Heart left ventricle (tissue), 13 donors: ENCODE measurements around the gene INHA.

Experiments
- POLR2A ChIP-seq, 2 donors: fragments of 450-650 bp; IDR thresholded peaks; one replicate each; pipeline ENCODE4 v1.6.1; 2017; ENCODE audit warnings: antibody characterized with exemption in 2 of 2, mild to moderate bottlenecking in 2 of 2, moderate library complexity in 2 of 2
- TF ChIP-seq, protein P1 (sequence below), 12 donors: fragments of 200-600 bp; sonication (generic) in 4 of 12; IDR thresholded peaks; one replicate each; pipeline versions ENCODE4 v1.5.0 to v1.8.0; 2018 to 2022; ENCODE audit warnings: antibody characterized with exemption in 12 of 12, mild to moderate bottlenecking in 5 of 12
- donor health status: ischemic (EF 13 %, LVEDD 7.1; RV severe dilation, severe dysfunction).
- donor health status: DM: no; HTN: yes; CAD: no.
- donor health status: DM: no; HTN: no; CAD: no.
- donor health status: ischemic (EF 25% LVEDD 6.9; RV normal size, moderate dysfunction).
- donor health status: ischemic (EF 25% LVEDD 5.7; RV mildly dilated, moderate dysfunction).
- donor health status: ischemic (EF 35%, LVEDD 5.7; RV mildly dilated, moderate dysfunction).
- donor health status: nonischemic (EF 11% LVEDD 7.7; RV severe dilation, severe dysfunction).
- donor health status: DM: yes; HTN: yes; CAD: no.
- donor health status: PGD.
- donor health status: ischemic (EF 29% LVEDD 5.4; RV normal size, mild dysfunction).
- donor health status: nonischemic (EF 23%, LVEDD 6.1; RV moderate dilation, normal function).

DNA sequence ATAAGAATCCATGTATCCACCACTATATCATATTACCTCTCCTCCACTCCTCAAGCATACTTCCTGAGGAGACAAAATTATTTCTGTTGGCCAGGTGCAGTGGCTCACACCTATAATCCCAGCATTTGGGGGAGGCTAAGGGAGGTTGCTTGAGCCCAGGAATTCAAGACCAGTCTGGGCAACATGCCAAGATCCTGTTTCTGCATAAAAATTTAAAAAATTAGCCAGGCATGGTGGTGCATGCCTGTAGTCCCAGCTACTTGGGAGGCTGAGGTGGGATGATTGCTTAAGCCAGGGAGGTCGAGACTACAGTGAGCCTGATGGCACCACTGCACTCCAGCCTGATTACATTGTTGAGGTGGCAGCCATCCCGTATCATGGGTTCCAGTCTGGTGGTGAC lies 9.2 kb downstream of the INHA start:
- TF ChIP-seq, protein P1, sequence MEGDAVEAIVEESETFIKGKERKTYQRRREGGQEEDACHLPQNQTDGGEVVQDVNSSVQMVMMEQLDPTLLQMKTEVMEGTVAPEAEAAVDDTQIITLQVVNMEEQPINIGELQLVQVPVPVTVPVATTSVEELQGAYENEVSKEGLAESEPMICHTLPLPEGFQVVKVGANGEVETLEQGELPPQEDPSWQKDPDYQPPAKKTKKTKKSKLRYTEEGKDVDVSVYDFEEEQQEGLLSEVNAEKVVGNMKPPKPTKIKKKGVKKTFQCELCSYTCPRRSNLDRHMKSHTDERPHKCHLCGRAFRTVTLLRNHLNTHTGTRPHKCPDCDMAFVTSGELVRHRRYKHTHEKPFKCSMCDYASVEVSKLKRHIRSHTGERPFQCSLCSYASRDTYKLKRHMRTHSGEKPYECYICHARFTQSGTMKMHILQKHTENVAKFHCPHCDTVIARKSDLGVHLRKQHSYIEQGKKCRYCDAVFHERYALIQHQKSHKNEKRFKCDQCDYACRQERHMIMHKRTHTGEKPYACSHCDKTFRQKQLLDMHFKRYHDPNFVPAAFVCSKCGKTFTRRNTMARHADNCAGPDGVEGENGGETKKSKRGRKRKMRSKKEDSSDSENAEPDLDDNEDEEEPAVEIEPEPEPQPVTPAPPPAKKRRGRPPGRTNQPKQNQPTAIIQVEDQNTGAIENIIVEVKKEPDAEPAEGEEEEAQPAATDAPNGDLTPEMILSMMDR (IDR thresholded peaks at IDR 0.05), result no peak
- TF ChIP-seq POLR2A (IDR thresholded peaks at IDR 0.05), result no peak
